CD4-positive, alpha-beta T cell treated with Interleukin-4 for 4 hours (primary cell): ENCODE measurements around the gene FBXW4.
A peak's percentile ranks its signal among the peaks of the same experiment; 100 is the strongest.

Source experiments
- DNase-seq: peaks from one replicate; pipeline ENCODE4 v3.0.0-alpha.2; 2020

FBXW4 gene, protein sequence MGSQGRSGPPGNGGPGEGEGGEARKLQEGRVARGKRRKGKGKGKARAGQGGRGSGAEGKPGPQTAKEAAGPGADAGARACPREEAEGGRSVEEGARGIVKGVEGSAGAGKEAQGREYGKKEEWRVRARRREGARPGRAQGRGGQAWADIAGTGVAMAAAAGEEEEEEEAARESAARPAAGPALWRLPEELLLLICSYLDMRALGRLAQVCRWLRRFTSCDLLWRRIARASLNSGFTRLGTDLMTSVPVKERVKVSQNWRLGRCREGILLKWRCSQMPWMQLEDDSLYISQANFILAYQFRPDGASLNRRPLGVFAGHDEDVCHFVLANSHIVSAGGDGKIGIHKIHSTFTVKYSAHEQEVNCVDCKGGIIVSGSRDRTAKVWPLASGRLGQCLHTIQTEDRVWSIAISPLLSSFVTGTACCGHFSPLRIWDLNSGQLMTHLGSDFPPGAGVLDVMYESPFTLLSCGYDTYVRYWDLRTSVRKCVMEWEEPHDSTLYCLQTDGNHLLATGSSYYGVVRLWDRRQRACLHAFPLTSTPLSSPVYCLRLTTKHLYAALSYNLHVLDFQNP

DNA sequence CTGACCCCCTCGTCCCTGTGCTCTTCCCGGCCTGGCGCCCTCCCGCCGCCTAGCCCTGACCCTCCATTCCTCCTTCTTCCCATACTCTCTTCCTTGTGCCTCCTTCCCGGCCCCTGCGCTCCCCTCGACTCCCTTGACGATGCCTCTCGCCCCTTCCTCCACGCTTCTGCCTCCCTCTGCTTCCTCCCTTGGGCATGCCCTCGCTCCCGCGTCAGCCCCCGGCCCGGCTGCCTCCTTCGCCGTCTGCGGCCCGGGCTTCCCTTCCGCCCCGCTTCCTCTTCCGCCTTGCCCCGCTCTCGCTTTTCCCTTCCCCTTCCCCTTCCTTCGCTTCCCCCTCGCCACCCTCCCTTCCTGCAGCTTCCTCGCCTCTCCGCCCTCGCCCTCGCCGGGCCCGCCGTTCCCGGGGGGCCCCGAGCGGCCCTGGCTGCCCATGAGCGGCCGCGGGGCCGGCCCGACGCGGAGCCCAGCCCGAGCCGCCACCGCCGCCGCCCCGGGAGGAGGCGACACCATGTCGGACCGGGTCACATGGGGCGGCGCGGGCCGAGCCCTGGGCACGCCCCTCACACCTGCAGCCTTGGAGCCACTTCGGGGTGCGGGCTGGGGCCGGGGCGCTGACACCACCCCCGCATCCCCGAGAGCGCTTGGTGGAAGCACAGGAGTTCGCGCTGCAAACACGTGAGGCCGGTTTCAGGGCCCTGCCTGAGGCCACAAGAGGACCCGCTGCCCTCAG, at the start of gene FBXW4:
FBXW4 (minus strand) TSS at position 497 of the 730 bp plus-strand sequence; CDS start at position 432, 65 bp downstream.
- peak; percentile 65 for DNase-seq

DNA sequence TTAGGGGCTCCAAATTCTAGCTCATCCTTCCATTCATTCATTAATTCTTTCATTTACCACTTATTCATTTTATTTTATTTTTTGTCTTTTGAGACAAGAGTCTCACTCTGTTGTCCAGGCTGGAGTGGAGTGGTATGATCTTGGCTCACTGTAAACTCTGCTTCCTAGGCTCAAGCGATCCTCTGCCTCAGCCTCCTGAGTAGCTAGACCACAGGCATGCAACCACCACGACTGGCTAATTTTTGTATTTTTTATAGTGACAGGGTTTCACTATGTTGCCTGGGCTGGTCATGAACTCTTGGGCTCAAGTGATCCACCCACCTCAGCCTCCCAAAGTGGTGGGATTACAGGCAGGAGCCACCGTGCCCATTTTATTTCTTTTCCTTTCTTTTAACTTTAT, 49.3 kb upstream of the FBXW4 start:
- no peak for DNase-seq

DNA sequence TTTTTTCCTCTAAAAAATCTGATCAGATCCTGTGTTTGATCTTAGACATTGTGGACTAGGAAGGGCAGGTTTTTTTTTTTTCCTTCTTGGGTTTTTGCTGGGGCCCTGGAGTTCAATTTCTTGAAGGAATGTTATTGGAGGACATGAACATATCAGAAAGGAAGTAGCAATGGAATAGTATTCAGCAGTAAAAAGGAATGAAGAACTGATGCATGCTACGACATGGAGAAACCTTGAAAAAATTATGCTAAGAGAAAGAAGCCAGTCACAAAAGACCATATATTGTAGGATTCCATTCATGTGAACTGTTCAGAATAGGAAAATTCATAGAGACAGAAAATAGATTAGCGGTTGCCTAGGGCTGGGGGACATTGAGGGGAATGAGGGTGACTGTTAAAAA, 47.0 kb upstream of the FBXW4 start:
- DNase-seq, result no peak

DNA sequence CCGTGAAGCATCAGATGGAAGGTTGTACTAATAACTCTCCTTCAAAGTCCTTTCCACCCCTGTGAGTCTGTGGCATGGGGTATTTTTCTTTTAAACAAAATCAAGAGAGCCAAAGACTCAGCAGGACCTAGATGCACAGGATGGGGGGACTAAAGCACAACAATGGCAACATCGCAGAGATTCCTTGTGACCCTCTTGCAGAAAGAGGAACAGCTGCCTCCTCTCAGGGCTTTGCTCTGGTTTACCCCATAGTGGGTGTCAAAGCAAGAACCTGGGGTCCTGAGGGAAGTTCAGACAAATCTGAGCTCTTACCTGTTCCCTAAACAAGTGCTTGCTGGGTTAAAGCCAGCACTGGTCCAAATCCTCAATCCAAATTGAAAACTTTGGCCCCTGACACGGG, 41.7 kb upstream of the FBXW4 start:
- DNase-seq, result no peak

DNA sequence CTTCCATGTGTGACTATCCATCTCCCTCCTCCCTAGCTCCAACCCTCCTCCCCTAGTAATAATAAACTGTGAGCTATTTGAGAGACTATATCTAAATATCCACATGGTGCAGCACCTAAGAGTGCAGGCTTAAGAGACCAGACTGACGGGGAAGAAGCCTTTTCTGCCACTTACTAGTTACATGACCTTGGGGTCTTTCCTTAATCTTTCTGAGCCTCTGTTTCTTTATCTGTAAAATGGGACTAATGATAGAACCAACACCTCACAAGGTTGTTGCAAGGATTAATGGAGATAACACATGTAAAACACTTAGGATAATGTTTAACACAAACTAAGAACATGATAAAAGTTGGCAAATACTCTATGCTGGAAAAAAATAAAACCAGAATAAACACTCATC, 37.1 kb upstream of the FBXW4 start:
- DNase-seq, result no peak

DNA sequence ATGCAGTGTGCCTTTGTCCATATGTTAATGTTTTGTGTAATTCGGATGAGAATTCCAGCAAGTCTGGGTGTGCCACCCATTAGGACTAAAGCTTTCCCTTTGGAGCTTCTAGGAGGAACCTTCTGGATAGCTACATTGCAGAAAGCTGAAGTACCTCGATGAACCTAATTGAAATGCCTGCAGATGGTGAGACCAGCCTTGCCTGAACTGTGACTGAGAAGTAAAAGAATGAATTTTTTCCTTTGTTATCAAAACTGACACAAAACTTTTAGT, 31.1 kb upstream of the FBXW4 start:
- no peak for DNase-seq

DNA sequence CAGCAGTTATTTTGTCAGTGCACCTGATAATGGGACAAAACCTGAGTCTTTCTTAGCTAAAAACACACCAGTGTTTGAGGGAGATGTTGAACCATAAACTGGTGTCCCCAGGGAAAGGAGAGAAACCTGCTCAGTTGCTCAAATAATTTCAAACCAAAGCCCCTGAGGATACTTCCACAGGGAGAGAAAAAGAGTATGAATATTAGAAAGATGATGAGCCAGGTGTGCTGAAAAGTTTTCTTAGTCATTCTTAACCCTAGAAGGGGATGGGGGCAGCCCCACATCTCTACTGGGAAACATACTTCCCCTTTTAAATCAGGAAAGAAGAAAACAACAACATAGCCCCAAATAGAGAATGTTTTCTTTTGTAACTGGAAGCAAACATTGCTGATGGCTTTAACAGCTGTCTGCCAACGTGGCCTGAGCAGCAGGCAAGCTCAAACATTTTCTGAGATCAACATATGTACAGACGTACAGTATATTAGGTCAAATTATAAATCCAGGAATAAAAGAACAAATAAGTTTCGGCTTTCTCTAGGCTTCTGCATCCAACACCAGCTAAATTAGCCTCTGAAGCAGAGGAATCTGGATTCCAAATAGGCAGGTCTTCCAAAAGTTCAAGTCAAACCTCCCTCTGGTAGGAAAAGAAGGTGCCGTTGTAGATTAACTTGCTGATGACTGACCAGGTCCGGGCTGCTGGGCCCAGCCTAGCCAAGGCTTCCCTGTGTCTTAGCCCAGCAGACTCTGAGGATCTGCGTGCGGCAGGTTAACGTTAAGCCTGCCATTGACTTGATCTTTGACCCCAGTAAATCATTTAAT, 30.5 kb upstream of the FBXW4 start:
- no peak for DNase-seq

DNA sequence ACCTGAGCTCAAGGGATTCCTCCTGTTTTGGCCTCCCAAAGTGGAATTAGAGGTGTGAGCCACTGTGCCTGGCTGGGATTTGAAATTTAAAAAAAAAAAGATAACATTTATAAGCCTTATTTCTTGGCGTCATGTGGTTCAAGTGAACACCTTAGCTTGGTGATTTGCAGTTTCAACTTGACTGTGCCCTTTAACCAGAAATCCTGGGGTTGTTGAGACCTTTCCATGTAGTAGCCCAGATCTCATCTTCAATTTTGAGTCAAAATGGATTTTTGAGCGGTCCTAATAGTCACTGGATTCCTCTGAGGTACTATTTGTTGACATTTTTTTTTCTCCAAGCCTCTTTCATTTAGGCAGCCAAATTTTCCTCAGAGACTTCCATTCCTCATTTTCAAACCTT, 29.5 kb upstream of the FBXW4 start:
- no peak for DNase-seq

DNA sequence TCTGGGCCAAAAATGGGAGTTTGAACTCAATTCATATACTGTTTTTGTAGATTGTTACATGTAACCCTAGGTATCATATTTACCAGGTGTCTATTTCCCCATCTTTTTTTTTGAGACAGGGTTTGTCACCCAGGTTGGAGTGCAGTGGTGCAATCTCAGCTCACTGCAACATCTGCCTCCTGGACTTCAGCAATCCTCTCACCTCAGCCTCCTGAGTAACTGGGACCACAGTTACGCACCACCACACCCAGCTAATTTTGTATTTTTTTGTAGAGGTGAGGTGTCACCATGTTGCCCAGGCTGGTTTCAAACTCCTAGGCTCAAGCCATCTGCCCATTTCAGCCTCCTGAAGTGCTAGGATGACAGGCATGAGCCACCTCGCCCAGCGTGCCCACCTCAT, 28.2 kb upstream of the FBXW4 start:
- DNase-seq, result no peak

DNA sequence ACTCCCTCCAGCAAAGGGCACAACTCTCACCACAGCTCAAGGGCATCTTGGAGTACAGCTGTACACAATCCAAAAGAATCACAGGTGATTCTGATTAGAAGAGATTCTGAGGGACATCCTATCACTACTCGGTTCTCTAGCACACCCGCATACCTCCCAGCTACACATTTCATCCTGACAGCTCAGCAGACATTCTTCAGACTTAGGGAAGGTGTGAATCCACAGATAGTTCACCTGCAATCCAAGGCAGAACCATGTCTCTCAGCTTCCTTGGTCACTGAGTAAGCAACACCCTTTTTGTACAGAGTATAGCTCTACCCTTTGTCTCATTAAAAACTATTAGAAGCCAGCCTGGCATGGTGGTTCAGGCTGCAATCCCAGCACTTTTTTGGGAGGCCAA, 26.8 kb upstream of the FBXW4 start:
- no peak for DNase-seq

DNA sequence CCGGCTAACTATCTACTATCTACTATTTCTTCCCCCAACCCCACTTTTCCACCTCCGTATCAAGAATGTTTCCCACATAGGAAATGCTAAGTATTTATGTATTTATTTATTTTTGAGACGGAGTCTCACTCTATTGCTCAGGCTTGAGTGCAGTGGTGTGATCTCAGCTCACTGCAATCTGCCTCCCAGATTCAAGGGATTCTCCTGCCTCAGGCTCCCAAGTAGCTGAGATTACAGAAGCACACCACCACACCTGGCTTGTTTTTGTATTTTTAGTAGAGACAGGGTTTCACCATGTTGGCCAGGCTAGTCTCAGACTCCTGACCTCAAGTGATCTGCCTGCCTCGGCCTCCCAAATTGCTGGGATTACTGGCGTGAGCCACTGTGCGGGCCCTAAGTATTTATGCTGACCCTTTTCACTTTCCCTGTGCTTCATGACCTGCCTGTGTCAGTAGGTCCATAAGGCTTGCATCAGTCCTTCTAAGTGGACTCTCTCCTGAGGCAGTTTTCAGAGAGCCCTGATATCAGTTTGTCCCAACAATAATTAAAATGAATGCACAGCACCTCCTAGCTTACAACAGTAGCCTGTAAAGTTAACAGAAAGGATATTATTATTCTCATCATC, 25.7 kb upstream of the FBXW4 start:
- DNase-seq, result no peak

DNA sequence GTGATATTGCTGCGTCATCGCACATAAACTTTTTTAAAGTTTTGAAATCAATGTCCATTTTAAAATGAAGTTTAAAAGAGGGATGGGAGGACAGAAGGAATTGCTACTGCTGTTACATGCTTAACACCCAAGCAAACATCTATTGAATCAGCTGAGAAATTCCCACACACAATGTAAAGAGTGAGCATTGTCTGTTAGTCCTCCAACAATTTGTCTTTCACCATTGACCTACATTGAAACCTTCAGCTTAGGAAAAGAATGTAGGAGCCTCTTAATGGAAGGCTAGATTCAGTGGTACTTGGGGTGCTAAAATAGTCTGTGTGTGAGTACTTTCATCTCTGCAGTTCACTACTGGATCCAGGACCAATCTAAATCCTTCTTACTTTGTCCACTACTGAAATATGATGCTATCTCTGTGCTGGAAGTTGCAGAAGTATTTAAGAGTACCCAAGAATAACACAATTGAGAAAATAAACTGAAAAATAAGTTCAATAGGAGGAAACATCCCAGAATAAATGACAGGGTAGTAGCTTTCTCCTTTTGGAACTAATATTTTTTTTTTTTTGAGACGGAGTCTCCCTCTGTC, 23.8 kb upstream of the FBXW4 start:
- DNase-seq, result no peak

DNA sequence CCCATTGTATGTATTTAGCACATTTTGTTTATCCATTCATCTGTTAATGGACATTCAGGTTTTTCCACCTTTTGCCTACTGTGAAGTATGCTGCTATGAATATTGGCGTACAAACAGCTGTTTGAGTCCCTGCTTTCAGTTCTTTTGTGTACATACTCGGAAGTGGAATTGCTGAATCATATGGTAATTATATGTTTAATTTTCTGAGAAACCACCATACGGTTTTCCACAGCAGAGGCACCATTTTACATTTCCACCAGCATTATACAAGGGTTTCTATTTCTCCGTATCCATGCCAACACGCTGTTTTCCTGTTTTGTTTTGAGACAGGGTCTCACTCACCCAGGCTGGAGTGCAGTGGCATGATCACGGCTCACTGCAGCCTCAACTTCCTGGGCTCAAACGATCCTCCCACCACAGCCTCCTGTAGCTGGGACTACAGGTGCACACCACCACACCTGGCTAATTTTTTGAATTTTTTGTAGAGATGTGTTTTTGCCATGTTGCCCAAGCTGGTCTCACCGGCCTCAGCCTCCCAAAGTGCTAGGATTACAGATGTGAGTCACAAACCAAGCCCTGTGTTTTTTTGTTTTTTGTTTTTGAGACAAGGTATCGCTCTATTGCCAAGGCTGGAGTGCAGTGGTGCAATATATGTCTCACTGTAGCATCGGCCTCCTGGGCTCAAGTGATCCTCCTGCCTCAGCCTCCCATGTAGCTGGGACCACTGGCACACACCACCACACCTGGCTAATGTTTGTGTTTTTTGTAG, 22.1 kb upstream of the FBXW4 start:
- no peak for DNase-seq

DNA sequence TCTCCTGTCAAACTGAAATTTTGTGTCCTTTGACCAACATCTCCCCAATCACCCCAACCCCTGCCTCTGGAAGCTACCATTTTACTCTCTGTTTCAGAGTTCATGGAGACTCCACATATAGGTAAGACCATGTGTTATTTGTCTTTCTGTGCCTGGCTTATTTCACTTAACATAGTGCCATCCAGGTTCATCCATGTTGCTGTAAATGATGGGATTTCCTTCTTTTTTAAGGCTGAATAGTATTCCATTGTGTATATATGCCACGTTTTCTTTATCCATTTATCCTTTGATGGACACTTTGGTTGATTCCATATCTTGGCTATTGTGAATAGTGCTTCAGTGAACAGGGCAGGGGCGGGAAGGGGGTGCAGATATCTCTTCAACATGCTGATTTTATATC, 18.0 kb upstream of the FBXW4 start:
- DNase-seq, result no peak

DNA sequence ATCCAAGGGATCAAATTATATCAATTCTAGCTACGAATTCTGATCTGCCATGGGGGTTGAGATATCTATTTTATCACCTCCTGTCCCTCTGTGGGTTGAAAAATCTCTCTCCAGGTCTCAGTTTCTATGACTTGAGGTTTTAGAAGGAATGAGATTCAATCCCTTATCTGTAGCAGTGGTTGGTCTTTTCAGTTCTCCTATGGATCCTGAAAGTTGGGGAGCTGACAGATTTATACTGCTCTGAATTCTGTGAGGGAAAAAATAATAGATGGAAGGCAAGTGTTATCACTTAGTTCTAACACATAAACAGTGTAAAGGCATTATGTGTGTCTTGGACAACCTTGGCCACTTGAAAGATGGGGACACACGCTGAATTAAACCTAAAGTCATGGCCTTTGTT, 15.8 kb upstream of the FBXW4 start:
- DNase-seq, result no peak

DNA sequence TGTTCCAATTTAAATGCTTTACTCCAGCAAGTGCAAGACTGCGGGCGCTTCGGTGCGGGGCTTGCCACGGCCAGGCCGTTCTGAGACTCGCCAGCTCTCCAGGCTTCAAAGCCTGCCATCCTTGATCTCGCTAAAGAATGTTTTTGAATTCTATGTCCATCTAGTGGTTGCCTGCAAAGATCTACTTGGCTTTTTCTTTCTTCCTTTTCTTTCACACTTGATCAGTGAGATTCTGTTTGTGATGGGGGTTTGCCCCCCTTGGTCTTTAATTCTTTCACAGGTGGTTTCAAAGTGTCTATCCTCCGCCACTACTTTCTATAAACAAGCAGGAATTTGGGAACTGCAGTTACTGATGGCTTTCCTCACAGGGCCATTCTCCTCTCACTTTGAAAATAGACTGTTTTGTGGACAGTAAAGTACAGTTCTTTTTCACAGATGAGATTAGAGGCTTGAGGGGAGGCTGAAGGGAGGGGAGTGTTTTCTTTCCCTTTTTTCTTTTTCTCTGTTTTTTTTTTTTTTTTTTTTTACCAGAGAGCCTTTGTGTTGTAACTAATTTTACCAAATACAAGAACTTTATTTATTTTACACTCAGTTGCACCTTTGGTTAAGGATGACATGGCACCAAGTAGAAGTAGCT, 15.2 kb upstream of the FBXW4 start:
- no peak for DNase-seq

DNA sequence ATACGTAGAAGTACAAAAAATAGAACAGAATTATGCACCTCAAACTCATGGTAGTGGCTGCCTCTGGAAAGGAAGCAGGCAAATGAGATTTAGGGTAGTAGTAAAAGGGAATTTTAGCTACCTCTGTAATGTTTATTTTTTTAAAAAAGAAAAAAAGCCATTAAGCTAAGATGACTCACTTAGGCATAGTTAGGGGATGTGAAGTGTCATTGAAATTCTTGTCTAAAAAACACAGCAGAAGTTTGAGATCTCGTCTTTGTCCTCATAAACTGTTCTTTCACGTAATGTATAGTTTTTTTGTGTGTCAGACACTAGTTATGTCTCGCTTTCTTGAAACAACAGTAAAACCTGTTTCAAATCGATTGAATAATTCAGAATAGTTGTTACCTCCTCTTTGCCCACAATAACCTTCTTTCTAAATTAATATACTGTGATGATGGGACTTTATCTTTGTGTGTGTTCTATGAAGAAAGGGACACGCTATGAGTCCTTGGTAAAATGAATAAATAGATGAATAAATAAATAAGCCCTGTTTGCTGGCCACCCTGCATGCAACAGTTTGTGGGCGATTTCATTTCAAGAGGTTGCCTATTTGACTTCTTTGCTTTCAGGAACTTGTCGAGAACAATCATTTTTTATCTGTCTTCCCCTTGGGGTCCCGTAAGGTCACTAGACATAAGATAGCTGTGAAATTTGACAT, 14.5 kb upstream of the FBXW4 start:
- DNase-seq, result no peak

DNA sequence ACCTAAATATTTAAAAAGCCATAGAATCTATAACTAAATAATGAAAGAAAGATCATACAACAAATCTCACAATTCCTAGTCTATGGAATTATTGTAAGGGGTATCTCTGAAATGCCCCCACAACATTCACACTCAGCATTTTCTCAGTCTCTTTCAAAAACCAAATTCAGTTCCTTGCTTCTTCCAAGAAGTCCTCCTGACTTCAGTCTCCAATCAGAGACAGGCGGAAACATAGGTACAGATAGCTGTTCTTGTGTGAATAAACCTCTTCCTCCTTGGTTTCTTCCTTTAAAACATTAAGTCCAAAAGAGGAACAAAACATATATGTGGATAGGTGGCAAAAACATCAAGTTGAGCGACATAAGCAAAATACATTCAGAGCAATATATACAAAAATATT, 13.9 kb upstream of the FBXW4 start:
- DNase-seq, result no peak

DNA sequence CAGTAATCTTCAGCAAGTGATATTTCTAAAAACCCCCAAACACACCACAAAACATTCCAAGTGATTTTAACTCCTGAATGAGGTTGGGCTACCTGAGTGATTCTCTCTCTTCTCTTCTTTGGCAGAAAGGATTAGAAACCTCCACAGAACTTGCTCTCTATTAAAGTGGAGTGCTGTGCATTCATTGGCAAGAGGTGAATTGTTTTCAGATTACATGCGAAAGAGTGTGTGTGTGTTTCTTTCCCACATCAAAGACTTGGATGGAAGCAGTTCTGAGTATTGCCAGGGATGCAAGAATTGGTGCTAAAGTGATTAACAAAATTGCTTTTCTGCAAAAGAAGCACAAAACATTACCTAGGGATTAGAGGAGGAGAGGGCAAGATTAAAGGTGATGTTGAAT, 13.1 kb upstream of the FBXW4 start:
- DNase-seq, result no peak

DNA sequence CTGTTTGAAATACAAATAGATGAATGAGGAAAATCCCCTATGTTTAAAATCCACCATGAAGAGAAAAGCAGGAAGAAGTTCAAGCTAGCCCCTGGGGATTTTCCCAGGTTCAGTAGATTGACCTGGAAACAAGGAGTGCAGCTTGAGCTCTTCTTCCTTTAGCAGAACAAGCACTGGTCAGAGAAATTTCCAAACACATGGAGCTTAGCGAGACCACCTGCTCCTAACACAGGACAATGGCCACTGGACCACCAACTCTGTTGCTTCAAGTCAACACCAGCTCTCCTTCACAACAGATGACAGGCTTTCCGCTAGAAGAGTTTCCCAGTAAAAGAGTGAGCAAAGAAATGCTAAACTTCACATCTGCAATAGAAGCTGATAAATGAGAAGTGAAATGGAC, 9.4 kb upstream of the FBXW4 start:
- no peak for DNase-seq

DNA sequence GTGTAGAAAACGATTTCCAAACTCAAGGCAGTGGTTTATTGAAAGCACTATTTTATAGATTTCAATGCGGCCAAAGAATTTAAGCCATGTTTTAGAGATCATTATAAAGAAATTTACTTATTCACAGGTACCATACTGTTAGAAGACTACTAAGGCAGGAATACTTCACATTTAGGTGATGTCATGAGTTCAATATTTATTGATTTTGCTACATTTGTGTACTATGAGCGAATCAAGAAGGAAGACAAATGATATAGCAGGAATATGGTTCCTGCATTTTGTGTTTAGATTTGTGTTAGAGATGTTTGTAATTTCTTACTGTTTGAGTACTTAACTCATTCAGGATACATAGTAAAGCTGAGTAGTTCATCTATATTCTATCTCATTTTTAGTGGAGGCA, 1.7 kb upstream of the FBXW4 start:
- DNase-seq, result no peak
